OCI-LY3 (cell line): Measurements from ENCODE around the gene GFOD1.

Experiments used
- CTCF ChIP-seq: fragments of 200-600, 300-600 bp; sonication (generic); IDR thresholded peaks from 2 replicates; pipeline ENCODE4 v1.5.1; 2014; ENCODE audit warnings: antibody characterized with exemption, low read length, low read depth
- EZH2phosphoT487 ChIP-seq: fragments of 200-600 bp; shearing (Covaris generic); IDR thresholded peaks from 2 replicates; pipeline ENCODE4 v1.6.1; 2018; ENCODE audit warnings: antibody characterized with exemption, mixed run types, low read depth

GRCh38 chr6:13486679-13487121, 700 bp downstream of the GFOD1 start:
- no peak for TF ChIP-seq CTCF
- TF ChIP-seq EZH2phosphoT487 = no peak
